ENCODE measurements around the gene LAMC2.

The LAMC2 gene

DNA sequence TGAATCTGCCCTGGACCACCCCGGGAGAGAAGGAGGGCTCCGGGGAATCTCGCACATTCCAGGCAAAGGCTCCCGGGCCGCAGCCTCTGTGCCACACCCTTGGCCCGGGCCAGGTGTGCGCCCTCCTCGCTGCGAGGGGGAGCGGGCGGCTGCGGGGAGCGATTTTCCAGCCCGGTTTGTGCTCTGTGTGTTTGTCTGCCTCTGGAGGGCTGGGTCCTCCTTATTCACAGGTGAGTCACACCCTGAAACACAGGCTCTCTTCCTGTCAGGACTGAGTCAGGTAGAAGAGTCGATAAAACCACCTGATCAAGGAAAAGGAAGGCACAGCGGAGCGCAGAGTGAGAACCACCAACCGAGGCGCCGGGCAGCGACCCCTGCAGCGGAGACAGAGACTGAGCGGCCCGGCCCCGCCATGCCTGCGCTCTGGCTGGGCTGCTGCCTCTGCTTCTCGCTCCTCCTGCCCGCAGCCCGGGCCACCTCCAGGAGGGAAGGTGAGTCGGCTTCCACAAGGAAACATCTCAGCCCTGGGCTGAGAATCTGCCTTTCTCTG is at the start of gene LAMC2:
Gene LAMC2, plus strand, starts transcription at position 324 of the 550 bp plus-strand sequence. Its CDS starts 89 bp downstream, at position 413.
- DNase-seq (ENCODE audit: insufficient read length, low spot score): no peak
- TF ChIP-seq CTCF (IDR thresholded peaks at IDR 0.05; ENCODE audit: insufficient read depth, missing control alignments): no peak
- FAIRE-seq: no peak

- FAIRE-seq: no peak
- DNase-seq (ENCODE audit: insufficient read length, low spot score): no peak
- TF ChIP-seq CTCF (IDR thresholded peaks at IDR 0.05; ENCODE audit: insufficient read depth, missing control alignments): no peak
Observed at GRCh38 chr1:183137782-183138181, 48.3 kb upstream of the LAMC2 start.

DNA sequence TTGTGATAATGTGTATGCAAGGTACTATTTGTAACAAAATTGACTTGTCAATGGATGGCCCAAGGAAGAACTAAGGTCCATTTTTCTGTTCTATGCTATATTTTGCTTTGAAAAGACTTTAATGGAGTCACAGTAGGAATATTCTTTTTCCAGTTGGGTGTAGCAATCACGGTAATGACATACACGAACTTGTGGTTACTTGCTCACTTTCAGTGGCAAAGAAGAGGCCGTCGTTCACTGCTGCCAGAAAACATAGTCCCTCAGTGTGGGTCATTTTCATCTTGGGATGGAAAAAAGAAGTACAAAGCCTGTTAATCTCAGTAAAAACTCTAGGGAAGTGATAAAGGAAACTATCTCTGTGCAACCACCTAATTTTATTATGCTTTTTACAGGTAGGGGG is 47.8 kb upstream of the LAMC2 start:
- no peak for DNase-seq (ENCODE audit: insufficient read length, low spot score)
- FAIRE-seq: no peak
- no peak for TF ChIP-seq CTCF (IDR thresholded peaks at IDR 0.05; ENCODE audit: insufficient read depth, missing control alignments)

DNA sequence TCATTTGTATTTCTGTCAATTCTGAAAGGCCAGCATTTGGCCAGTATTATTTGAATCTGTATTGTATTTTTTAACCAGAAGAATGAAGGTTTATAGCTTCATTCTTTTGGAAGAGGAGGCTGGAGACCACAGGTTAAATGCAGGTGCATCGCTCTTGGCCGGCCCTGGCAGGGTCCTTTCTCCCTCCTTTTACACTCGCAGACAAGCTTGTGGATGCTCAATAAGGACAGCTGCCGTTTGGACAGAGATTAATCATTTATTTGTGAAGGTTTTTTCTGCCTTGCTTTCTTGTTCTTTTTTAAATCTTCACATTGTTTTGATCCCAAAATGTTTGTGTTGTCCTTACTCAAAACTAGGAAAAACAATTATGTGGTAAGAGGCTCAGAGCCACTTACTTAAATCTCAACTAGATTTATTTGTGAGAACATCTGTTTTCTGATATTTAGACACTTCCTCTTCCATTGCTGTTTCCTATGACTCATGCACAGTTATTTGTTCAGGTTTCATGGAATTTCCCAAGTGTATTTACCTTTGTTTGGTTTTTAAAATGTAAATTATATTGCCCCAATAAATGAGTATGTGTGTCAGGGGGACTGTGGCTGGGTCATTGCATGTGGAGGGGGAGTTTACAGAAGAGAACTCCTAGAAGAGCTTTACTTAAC is 46.7 kb upstream of the LAMC2 start:
- FAIRE-seq (no peak), DNase-seq (ENCODE audit: insufficient read length, low spot score) (no peak)
- TF ChIP-seq CTCF (IDR thresholded peaks at IDR 0.05; ENCODE audit: insufficient read depth, missing control alignments): no peak

DNA sequence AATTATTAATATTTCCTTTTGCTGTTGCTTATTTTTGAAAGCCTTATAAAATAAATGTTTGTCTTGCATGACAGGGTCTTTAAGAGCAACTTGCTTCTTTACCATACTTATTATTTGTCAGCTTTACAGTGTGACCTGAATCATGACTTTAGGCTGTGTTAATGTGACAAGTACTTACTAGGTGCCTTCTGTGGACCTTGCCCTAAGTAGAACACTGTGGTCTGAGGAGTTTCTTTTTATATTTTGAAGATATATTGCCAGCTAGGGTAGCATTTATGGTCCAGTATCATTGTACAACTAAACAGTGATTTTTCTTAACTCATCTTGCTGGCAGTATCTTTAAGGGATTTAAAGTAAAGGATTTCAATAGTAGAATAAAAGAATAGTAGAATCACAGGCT is 45.4 kb upstream of the LAMC2 start:
- TF ChIP-seq CTCF (IDR thresholded peaks at IDR 0.05; ENCODE audit: insufficient read depth, missing control alignments): no peak
- no peak for FAIRE-seq
- DNase-seq (ENCODE audit: insufficient read length, low spot score): no peak

DNA sequence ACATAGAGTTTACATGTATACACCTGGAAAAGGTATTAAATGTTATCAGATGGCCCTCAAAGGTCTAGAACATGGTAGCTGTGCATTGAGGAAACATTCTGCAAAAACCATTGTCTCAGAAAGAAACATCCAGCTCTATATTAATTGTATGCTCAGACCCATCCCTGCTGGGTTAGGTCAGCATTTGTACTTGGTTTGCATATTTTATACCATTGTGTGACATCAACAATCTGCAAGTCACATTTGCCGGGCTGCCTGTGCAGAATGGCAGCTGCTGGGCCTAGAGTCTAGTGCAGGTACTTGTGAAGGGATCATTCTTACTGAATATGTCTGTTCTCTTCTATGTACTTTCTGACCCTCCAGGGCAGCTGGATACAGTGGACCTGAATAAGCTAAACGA is 43.9 kb upstream of the LAMC2 start:
- no peak for TF ChIP-seq CTCF (IDR thresholded peaks at IDR 0.05; ENCODE audit: insufficient read depth, missing control alignments)
- DNase-seq (ENCODE audit: insufficient read length, low spot score): no peak
- FAIRE-seq: no peak

DNA sequence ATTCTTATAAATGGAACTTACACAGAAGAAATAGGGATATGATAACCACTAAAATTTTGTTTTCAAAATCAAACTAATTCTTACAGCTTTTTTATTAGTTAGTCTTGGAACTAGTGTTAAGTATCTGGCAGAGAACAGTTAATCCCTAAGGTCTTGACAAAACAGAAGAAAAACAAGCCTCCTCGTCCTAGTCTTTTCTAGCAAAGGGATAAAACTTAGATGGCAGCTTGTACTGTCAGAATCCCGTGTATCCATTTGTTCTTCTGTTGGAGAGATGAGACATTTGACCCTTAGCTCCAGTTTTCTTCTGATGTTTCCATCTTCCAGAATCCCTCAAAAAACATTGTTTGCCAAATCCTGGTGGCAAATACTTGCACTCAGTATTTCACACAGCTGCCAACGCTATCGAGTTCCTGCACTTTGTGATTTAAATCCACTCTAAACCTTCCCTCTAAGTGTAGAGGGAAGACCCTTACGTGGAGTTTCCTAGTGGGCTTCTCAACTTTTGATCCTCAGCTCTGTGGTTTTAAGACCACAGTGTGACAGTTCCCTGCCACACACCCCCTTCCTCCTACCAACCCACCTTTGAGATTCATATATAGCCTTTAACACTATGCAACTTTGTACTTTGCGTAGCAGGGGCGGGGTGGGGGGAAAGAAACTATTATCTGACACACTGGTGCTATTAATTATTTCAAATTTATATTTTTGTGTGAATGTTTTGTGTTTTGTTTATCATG is 42.3 kb upstream of the LAMC2 start:
- no peak for DNase-seq (ENCODE audit: insufficient read length, low spot score)
- FAIRE-seq: no peak
- no peak for TF ChIP-seq CTCF (IDR thresholded peaks at IDR 0.05; ENCODE audit: insufficient read depth, missing control alignments)
